Spleen (tissue), 11 donors: Measurements from ENCODE around the gene ITPK1. TPM values are rescaled to one million over a fixed set of nuclear protein-coding genes. Genes with fewer than 3 reads are reported as not detected.
A peak's percentile ranks its signal among the peaks of the same experiment; 100 is the strongest.

ENCODE experiments used
- DNase-seq: peaks from one replicate; pipeline ENCODE4 v3.0.0-alpha.2; 2020
- H3K27ac ChIP-seq, 8 donors: fragments of 200-600 bp; sonication (generic) in 7 of 8; 1 replicate in 4 of 8; 2 replicates in 4 of 8; pipeline versions ENCODE4 v1.5.0 to v1.8.0; 2016 to 2021; ENCODE audit warnings: inconsistent platforms in 4 of 8, mild to moderate bottlenecking in 4 of 8, moderate library complexity in 1 of 8
- H3K27me3 ChIP-seq, 7 donors: fragments of 200-600 bp; sonication (generic) in 6 of 7; replicated peaks in 1 of 7; 1 replicate in 4 of 7; 2 replicates in 3 of 7; pipeline versions ENCODE4 v1.5.0 to v1.8.0; 2016 to 2021; ENCODE audit warnings: inconsistent platforms in 3 of 7, mild to moderate bottlenecking in 1 of 7
- H3K36me3 ChIP-seq, 6 donors: fragments of 200-600 bp; sonication (generic) in 5 of 6; 1 replicate in 4 of 6; 2 replicates in 2 of 6; pipeline versions ENCODE4 v1.5.0 to v1.8.0; 2016 to 2021; ENCODE audit warnings: inconsistent platforms in 2 of 6
- H3K4me1 ChIP-seq, 6 donors: fragments of 200-600 bp; sonication (generic) in 5 of 6; 1 replicate in 3 of 6; 2 replicates in 3 of 6; pipeline versions ENCODE4 v1.5.0 to v1.8.0; 2016 to 2021; ENCODE audit warnings: inconsistent platforms in 3 of 6
- H3K4me3 ChIP-seq, 8 donors: fragments of 200-600 bp; sonication (generic) in 7 of 8; 1 replicate in 4 of 8; 2 replicates in 4 of 8; pipeline versions ENCODE4 v1.5.0 to v1.8.0; 2016 to 2021; ENCODE audit warnings: inconsistent platforms in 4 of 8, mild to moderate bottlenecking in 4 of 8, moderate library complexity in 2 of 8
- H3K9me3 ChIP-seq, 8 donors: fragments of 200-600 bp; sonication (generic) in 7 of 8; 1 replicate in 4 of 8; 2 replicates in 4 of 8; pipeline versions ENCODE4 v1.5.0 to v1.8.0; 2016 to 2021; ENCODE audit warnings: inconsistent platforms in 4 of 8
- CTCF ChIP-seq, 11 experiments: fragments of 200-600 bp in 7 of 11; fragments of 450-650 bp in 4 of 11; sonication (generic) in 4 of 11; IDR thresholded peaks in 8 of 11; conservative IDR thresholded peaks in 3 of 11; 1 replicate in 7 of 11; 2 replicates in 4 of 11; pipeline versions ENCODE4 v1.4.0 to v1.8.0; 2016 to 2021; ENCODE audit warnings: antibody characterized with exemption in 11 of 11, inconsistent platforms in 4 of 11, mild to moderate bottlenecking in 1 of 11
- POLR2A ChIP-seq, 3 donors: fragments of 450-650 bp; IDR thresholded peaks; one replicate each; pipeline ENCODE4 v1.5.1; 2017; ENCODE audit warnings: antibody characterized with exemption in 3 of 3, mild to moderate bottlenecking in 1 of 3
- POLR2AphosphoS5 ChIP-seq, 3 donors: sonication (generic); formaldehyde crosslinking; IDR thresholded peaks; one replicate each; pipeline ENCODE4 v1.5.1; 2017; ENCODE audit warnings: antibody characterized with exemption in 3 of 3
- WGBS, 5 donors: extraction: QIAGEN DNeasy Blood & Tissue Kit in 3 of 5; methylation state at CpG; one replicate each; pipeline versions ENCODE4 v1.1.5 to v1.1.7; 2013 to 2018; 5-methylcytosine and 5-hydroxymethylcytosine counted together
- intact Hi-C: fragments of 100-400 bp; cut with DNase I; formaldehyde crosslinking; loops from one replicate; pipeline ENCODE4 v1.15.0; 2023; ENCODE audit warnings: low total_unique reads
- polyA plus RNA-seq, 3 donors: library from polyadenylated mRNA; stranded (reverse); fragments of 200-250 nt; gene quantifications; one replicate each; pipeline ENCODE4 v1.2.1, GENCODE V29; 2013
- total RNA-seq, 7 donors: library from RNA; depleted of rRNA in 3 of 7; stranded (reverse); fragments of >200 nt in 3 of 7; fragmentation: NEBNext Ultra II Directional in 4 of 7; extraction: Animal tissue kit (Norgen Biotek cat#: 25700) in 4 of 7; gene quantifications; one replicate each; pipeline versions ENCODE4 v1.1.0 to v1.2.1, GENCODE V29; 2016 to 2021
- donor health status: healthy with polysubstance abuse.
- donor health status: DM: no; HTN: no; CAD: no; lungs with moderate emphysema.
- donor health status: DM: no; HTN: no; CAD: no.
- donor health status: Bipolar disorder and iron deficiency.
- donor health status: healthy.
- donor health status: DM: no; HTN: no; CAD: no.
- donor health status: DM: yes; HTN: yes; CAD: no.

The ITPK1 gene
- total and polyA plus RNA-seq, 10 donors = 22.9 to 123 (median 68.0) TPM

DNA sequence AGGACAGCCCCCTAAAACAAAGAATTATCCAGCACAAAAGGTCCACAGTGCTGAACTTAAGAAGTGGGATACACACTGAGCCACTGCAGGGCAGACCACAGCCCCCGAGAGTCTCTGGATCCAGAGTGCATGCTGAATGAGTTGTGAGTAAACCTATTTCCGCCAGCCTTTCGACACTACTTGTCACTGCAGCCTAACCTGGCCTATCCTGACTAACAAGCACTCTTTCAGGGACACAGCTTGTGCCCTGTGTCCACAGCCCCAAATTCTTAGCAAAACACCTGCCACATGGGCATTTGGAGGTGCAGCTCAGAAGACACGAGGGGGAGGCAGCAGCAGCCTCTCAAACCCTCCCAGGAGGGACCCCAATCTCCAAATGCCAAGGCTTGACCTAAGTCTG, 31.3 kb downstream of the ITPK1 start:
- WGBS, 5 donors = 91 to 99% (median 96%) methylated on average over 4 of the region's 4 CpGs
- Histone ChIP-seq H3K4me1 (peaks cover 6 to 88% (median 68%) of the 10 kb centered on the region in 6 donors), H3K4me3 (no peak overlapping the region), H3K9me3 (no peaks in the 10 kb centered on the region), H3K27ac (peak overlapping the region in 2 of 8 donors; percentile 64 to 72), H3K27me3 (no peaks in the 10 kb centered on the region), H3K36me3 (peaks cover 0 to 3% (median 0%) of the 10 kb centered on the region in 6 donors)
- TF ChIP-seq CTCF (IDR thresholded peaks at IDR 0.05 in 8 of 11, conservative IDR thresholded peaks at IDR 0.05 in 3 of 11) = no peak
- no peak for TF ChIP-seq POLR2A (IDR thresholded peaks at IDR 0.05)
- no peak for TF ChIP-seq POLR2AphosphoS5 (IDR thresholded peaks at IDR 0.05)
- no peak for DNase-seq
- intact Hi-C loops = no loop called here

DNA sequence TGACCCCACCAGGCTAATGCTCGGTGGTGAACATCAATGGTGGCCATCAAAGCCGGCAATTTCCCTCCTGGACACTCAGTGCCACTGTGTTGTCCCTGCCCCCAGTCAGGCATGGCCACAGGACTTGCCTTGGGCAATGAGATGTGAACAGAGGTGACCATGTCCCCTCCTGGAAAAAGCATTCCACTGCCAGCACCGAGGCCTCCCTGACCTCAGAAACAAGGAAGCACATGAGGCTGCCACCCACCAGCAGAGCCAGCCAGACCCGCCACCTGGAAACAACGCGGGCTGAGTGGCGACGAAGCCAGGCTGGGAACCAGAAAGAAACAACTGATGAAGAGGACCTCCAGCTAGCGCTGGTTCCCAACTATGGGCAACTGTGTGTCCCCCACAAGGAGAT, 31.8 kb downstream of the ITPK1 start:
- H3K27me3 ChIP-seq = no peaks in the 10 kb centered on the region
- WGBS, 5 donors = 89 to 93% (median 90%) methylated on average over 9 of the region's 9 CpGs
- H3K27ac ChIP-seq = peak overlapping the region in 3 of 8 donors; percentile 9 to 78 (median 72)
- H3K4me1 ChIP-seq = peaks cover 9 to 88% (median 71%) of the 10 kb centered on the region in 6 donors
- DNase-seq = no peak
- H3K4me3 ChIP-seq = no peak overlapping the region
- no peaks in the 10 kb centered on the region for H3K9me3 ChIP-seq
- H3K36me3 ChIP-seq = peaks cover 0 to 3% (median 0%) of the 10 kb centered on the region in 6 donors
- TF ChIP-seq POLR2AphosphoS5 (IDR thresholded peaks at IDR 0.05) = no peak
- TF ChIP-seq POLR2A (IDR thresholded peaks at IDR 0.05) = no peak
- no peak for TF ChIP-seq CTCF (IDR thresholded peaks at IDR 0.05 in 8 of 11, conservative IDR thresholded peaks at IDR 0.05 in 3 of 11)
- intact Hi-C loops = no loop called here

DNA sequence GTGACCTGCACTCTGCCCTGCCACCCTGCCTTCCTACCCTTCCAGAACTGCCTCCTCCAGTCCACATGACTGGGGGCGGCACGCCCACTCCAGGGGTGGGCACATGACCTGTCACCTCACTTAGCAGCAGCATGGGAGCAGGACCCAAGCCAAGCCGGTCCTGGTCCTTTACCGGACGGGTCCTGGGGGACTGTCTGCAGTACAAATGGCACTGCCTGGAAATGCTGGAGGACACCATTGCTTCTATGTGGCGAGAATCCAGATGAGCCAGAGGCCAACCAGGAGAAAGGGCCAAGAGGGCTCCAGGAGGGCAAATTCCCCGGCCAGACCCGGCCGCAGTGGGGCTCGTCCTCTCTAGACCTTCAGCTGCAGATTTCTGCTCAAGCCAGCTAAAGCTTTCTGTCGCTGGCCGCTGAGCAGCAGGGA, 33.1 kb downstream of the ITPK1 start:
- Histone ChIP-seq H3K36me3 (peaks cover 0 to 3% (median 0%) of the 10 kb centered on the region in 6 donors), H3K4me3 (no peak overlapping the region), H3K4me1 (peaks cover 13 to 96% (median 76%) of the 10 kb centered on the region in 6 donors), H3K27me3 (no peaks in the 10 kb centered on the region), H3K9me3 (no peaks in the 10 kb centered on the region), H3K27ac (peak overlapping the region; percentile 7 to 78 (median 56))
- TF ChIP-seq CTCF (IDR thresholded peaks at IDR 0.05 in 8 of 11, conservative IDR thresholded peaks at IDR 0.05 in 3 of 11) (no peak), POLR2AphosphoS5 (IDR thresholded peaks at IDR 0.05) (peak in 1 of 3 donors; percentile 33)
- intact Hi-C loops = no loop called here
- 81 to 94% (median 82%) methylated on average over 5 to 12 of the region's 12 CpGs for WGBS, 5 donors
- DNase-seq = no peak

- H3K36me3 ChIP-seq = peaks cover 0 to under 1% (median 0%) of the 10 kb centered on the region in 6 donors
- peaks cover 13 to 97% (median 76%) of the 10 kb centered on the region in 6 donors for H3K4me1 ChIP-seq
- no peak overlapping the region for H3K4me3 ChIP-seq
- H3K9me3 ChIP-seq = no peaks in the 10 kb centered on the region
- no peaks in the 10 kb centered on the region for H3K27me3 ChIP-seq
- peak overlapping the region; percentile 7 to 78 (median 56) for H3K27ac ChIP-seq
- intact Hi-C loops = no loop called here
- 59 to 68% (median 63%) methylated on average over 14 of the region's 14 CpGs for WGBS, 5 donors
- TF ChIP-seq CTCF (IDR thresholded peaks at IDR 0.05 in 8 of 11, conservative IDR thresholded peaks at IDR 0.05 in 3 of 11) = no peak
- TF ChIP-seq POLR2A (IDR thresholded peaks at IDR 0.05) = no peak
- peak in 2 of 3 donors; percentile 30 to 32 for TF ChIP-seq POLR2AphosphoS5 (IDR thresholded peaks at IDR 0.05)
- no peak for DNase-seq
Measured at GRCh38 chr14:93081876-93082570, 33.7 kb downstream of the ITPK1 start.
